ENCODE measurements around the gene TBCK. TPM values are rescaled to one million over a fixed set of nuclear protein-coding genes. Genes with fewer than 3 reads are reported as not detected.

The TBCK gene
- total and polyA plus RNA-seq, 8 donors = 36.1 to 60.0 (median 46.2) TPM

DNA sequence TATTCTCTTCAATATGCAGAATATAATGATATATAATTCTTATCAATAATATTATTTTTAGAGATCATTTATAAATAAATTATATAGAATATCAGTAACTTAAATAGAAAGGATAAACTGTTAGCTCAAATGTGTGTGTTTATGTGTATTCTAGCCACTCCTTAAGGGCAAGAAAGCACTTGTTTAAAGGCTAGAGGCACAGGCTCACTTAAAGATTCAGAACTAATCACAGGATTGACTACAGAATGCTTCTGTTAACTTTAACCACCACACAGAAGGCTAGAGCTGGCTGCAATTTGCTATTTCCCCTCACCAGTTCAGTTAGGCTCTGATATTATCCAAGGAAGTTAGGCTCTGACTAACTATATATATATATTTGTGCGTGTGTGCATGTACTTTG lies 69.6 kb downstream of the TBCK start:
- intact Hi-C loops (cut with DNase I) = no loop called here
- Histone ChIP-seq H3K27me3 (no peaks in the 10 kb centered on the region), H3K9me3 (no peaks in the 10 kb centered on the region), H3K27ac (no peak overlapping the region), H3K4me3 (no peak overlapping the region), H3K4me1 (no peaks in the 10 kb centered on the region), H3K36me3 (peaks cover 0 to 20% of the 10 kb centered on the region in 2 donors)
- TF ChIP-seq, protein P1, sequence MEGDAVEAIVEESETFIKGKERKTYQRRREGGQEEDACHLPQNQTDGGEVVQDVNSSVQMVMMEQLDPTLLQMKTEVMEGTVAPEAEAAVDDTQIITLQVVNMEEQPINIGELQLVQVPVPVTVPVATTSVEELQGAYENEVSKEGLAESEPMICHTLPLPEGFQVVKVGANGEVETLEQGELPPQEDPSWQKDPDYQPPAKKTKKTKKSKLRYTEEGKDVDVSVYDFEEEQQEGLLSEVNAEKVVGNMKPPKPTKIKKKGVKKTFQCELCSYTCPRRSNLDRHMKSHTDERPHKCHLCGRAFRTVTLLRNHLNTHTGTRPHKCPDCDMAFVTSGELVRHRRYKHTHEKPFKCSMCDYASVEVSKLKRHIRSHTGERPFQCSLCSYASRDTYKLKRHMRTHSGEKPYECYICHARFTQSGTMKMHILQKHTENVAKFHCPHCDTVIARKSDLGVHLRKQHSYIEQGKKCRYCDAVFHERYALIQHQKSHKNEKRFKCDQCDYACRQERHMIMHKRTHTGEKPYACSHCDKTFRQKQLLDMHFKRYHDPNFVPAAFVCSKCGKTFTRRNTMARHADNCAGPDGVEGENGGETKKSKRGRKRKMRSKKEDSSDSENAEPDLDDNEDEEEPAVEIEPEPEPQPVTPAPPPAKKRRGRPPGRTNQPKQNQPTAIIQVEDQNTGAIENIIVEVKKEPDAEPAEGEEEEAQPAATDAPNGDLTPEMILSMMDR (IDR thresholded peaks at IDR 0.05) = no peak
- no peak for ATAC-seq
- DNase-seq = no peak

DNA sequence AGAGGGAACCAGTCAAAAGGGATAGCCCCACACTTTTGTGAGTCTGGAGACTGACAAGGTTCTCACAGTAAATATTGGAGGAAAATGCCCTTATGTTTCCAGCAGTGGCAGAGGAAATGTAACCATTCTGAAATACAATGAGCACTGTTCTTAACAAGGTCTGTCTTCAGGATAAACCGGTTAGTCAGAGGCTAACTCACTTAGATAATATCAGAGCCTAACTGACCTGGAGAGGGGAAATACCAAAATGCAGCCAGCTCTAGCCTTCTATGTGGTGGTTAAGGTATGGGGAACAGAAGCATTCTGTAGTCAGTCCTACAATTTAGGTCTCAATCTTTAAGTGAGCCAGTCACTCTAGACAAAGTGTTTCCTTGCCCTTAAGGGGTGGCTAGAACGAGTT lies 70.8 kb downstream of the TBCK start:
- H3K36me3 ChIP-seq = peaks cover 0 to 20% of the 10 kb centered on the region in 2 donors
- intact Hi-C loops (cut with DNase I) = no loop called here
- H3K27me3 ChIP-seq = no peaks in the 10 kb centered on the region
- no peak overlapping the region for H3K27ac ChIP-seq
- H3K4me3 ChIP-seq = no peak overlapping the region
- ATAC-seq (no peak), DNase-seq (no peak)
- TF ChIP-seq, protein P1 (IDR thresholded peaks at IDR 0.05) = no peak
- H3K9me3 ChIP-seq = no peaks in the 10 kb centered on the region
- H3K4me1 ChIP-seq = no peaks in the 10 kb centered on the region

DNA sequence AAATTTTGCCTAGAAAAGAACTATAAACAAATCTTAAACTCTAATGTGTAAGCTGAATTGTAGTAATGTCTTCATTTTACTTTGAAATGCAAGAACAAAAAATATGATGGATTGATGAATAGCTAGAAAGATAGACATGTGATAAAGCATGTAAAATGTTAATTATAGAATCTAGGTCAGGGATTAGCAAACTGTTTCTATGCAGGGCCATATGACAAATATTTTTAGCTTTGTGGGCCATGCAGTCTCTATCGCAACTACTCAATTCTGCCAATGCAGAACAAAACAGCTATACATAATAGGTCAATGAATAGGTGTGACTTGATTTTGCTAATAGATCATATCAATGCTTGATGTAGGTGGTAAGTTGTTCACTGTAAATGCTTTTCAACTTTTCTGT lies 75.3 kb downstream of the TBCK start:
- Histone ChIP-seq H3K9me3 (no peaks in the 10 kb centered on the region), H3K27me3 (no peaks in the 10 kb centered on the region), H3K4me3 (no peak overlapping the region), H3K27ac (no peak overlapping the region), H3K36me3 (peaks cover 0 to 11% of the 10 kb centered on the region in 2 donors), H3K4me1 (no peaks in the 10 kb centered on the region)
- intact Hi-C loops (cut with DNase I) = no loop called here
- no peak for ATAC-seq
- TF ChIP-seq, protein P1 (IDR thresholded peaks at IDR 0.05) = no peak
- DNase-seq = no peak

DNA sequence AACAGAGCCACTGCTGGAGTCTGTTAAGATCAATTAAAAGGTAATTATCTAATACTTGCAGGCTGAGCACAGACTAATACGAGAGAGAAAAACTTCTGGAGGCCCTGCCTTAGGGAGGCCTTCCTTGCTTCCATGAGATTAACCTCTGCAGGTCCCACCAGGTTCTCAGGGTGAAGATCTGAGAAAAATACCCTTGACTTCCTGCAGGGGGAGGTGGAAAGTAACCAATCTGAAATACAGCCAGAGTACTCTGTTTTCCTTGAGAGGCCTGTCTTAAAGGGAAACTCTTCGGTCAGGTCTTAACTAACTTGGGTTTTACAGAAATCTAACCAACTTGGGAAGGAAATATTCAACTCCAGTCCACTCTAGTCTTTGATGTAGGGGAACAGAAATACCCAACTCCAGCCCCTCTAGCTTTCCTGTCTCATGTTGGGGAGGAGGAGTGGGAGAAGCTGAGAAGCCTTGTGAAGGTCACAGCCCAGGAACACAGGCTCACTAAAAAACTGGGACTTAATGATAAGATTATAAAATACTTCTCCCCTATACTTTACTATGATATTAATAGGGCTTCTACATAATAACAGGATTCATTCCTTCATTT lies 77.1 kb downstream of the TBCK start:
- no peaks in the 10 kb centered on the region for H3K27me3 ChIP-seq
- ATAC-seq (peak; percentile 74), DNase-seq (peak in 1 of 4 donors; percentile 30)
- TF ChIP-seq, protein P1 (IDR thresholded peaks at IDR 0.05) = peak; percentile 26 to 32
- H3K36me3 ChIP-seq = peaks cover 0 to 23% of the 10 kb centered on the region in 2 donors
- no peaks in the 10 kb centered on the region for H3K9me3 ChIP-seq
- intact Hi-C loops (cut with DNase I) = no loop called here
- H3K4me1 ChIP-seq = no peaks in the 10 kb centered on the region
- H3K27ac ChIP-seq = no peak overlapping the region
- H3K4me3 ChIP-seq = no peak overlapping the region

DNA sequence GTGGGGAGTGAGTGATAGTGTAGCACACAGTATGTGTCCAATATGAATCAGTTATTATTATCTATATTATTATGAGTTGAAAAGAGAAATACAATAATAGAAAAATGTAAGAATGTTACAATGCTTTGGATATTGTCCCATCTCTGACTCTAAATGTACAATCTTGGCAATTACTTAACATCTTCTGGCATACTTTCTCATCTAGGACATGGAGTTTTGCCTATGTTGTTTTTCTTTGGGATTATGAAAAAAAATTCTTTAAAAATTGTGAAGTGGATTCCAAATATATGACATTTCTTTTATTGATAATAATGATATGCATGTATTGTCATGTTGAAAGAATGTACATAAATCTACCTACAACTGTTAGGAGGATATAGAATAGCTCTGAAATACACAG lies 84.1 kb downstream of the TBCK start:
- no peak for DNase-seq
- ATAC-seq = no peak
- TF ChIP-seq, protein P1 (IDR thresholded peaks at IDR 0.05) = no peak
- Histone ChIP-seq H3K9me3 (no peaks in the 10 kb centered on the region), H3K27me3 (no peaks in the 10 kb centered on the region), H3K27ac (no peak overlapping the region), H3K36me3 (peaks cover 0 to 67% of the 10 kb centered on the region in 2 donors), H3K4me3 (no peak overlapping the region), H3K4me1 (no peaks in the 10 kb centered on the region)
- intact Hi-C loops (cut with DNase I) = no loop called here
